ENCODE measurements around the gene RALBP1. TPM values are rescaled to one million over a fixed set of nuclear protein-coding genes. Genes with fewer than 3 reads are reported as not detected.
A peak's percentile ranks its signal among the peaks of the same experiment; 100 is the strongest.

Gene RALBP1
- total and polyA plus RNA-seq, 9 of the 15 experiments (the other 6 are each of a cell fraction or from before 2014, with no cell fraction given) = 10.9 to 70.0 (median 61.3) TPM

- TF ChIP-seq SMARCA5 (IDR thresholded peaks at IDR 0.05) (no peak), SMC3 (conservative IDR thresholded peaks at IDR 0.05; ENCODE audit: insufficient read depth, low read depth, low read length) (no peak), CBX1 (IDR thresholded peaks at IDR 0.05; ENCODE audit: low read depth) (no peak; the same call in 1 of the 2 replicates), MLLT1 (IDR thresholded peaks at IDR 0.05) (peak in 1 of 2 experiments; percentile 73; a peak in 1 of 4 replicates), MEIS2 (IDR thresholded peaks at IDR 0.05; ENCODE audit: partially characterized antibody) (peak; percentile 57), NRF1 (conservative IDR thresholded peaks at IDR 0.05 in 1 of 2, IDR thresholded peaks at IDR 0.05 in 1 of 2) (no peak)
Measured at GRCh38 chr18:9446839-9447238, 28.5 kb upstream of the RALBP1 start (continued).

- Histone ChIP-seq H2AFZ (ENCODE audit: low read depth, low read length) (no peak overlapping the region), H3K9me1 (ENCODE audit: control insufficient read depth, insufficient read depth, low read length) (no peaks in the 10 kb centered on the region), H3K27me3 (ENCODE audit: control insufficient read depth in 2 of 2, insufficient read depth in 2 of 2, low read length in 2 of 2) (no peaks in the 10 kb centered on the region), H3K79me2 (ENCODE audit: control insufficient read depth, insufficient read depth, low read length) (no peaks in the 10 kb centered on the region), H3K9ac (ENCODE audit: insufficient read depth in 1 of 2, low read depth in 2 of 2, low read length in 2 of 2) (no peak overlapping the region), H4K20me1 (replicated peaks; ENCODE audit: control insufficient read depth, insufficient read depth, low read length) (no peaks in the 10 kb centered on the region), H3K9me3 (replicated peaks; ENCODE audit: control insufficient read depth, insufficient read depth, low read depth, low read length) (peaks cover 4% of the 10 kb centered on the region; the same call in 1 of the 2 replicates), H3K4me3 (no peak overlapping the region), H3K36me3 (ENCODE audit: control insufficient read depth, insufficient read depth, low read length) (no peaks in the 10 kb centered on the region), H3K4me2 (ENCODE audit: insufficient read depth, low read length) (no peak overlapping the region), H3K4me1 (replicated peaks in 1 of 2; ENCODE audit: control insufficient read depth in 2 of 2, insufficient read depth in 2 of 2, low read length in 2 of 2) (peaks cover 0 to 8% of the 10 kb centered on the region in 2 experiments; a peak in 1 of 5 replicates), H3K27ac (ENCODE audit: extremely low read depth, low read depth, low read length) (no peak overlapping the region)
- intact Hi-C loops (cut with micrococcal nuclease) = no loop called here
- FAIRE-seq (no peak), DNase-seq (ENCODE audit: extremely low read depth in 1 of 4, low spot score in 3 of 4) (no peak), ATAC-seq (no peak)
- ChIA-PET CTCF (ENCODE audit: low intra/inter-chr PET ratio) (no interaction called here), POLR2A (no interaction called here)
- in situ Hi-C loops (cut with MboI) = no loop called here
- WGBS (ENCODE audit: insufficient coverage, low coverage, missing lambda C conversion rate) = 53% methylated on average over 7 of the region's 7 CpGs
- no TSS peak for BruUV-seq (replicated peaks)
- no peak for TF ChIP-seq HDAC6 (IDR thresholded peaks at IDR 0.05; ENCODE audit: low read depth, low read length)
- TF ChIP-seq ZNF436 (CRISPR knock-in tag; IDR thresholded peaks at IDR 0.05) = no peak
- no peak for TF ChIP-seq CGGBP1 (CRISPR knock-in tag; IDR thresholded peaks at IDR 0.05)
- TF ChIP-seq CBX5 (IDR thresholded peaks at IDR 0.05; ENCODE audit: borderline replicate concordance, low read depth) = peak; percentile 94; the same call in 1 of the 2 replicates
- no peak for TF ChIP-seq ZNF780A (CRISPR knock-in tag; IDR thresholded peaks at IDR 0.05)
- no peak for TF ChIP-seq MITF (IDR thresholded peaks at IDR 0.05)
- TF ChIP-seq SUPT5H (IDR thresholded peaks at IDR 0.05) = no peak
- TF ChIP-seq SREBF1 (IDR thresholded peaks at IDR 0.05; ENCODE audit: borderline replicate concordance, low read depth, low read length) = no peak
- no peak for TF ChIP-seq ELK3 (CRISPR knock-in tag; IDR thresholded peaks at IDR 0.05)
- TF ChIP-seq CCNT2 (IDR thresholded peaks at IDR 0.05; ENCODE audit: borderline replicate concordance, extremely low read depth, insufficient read length, low read depth, low read length) = no peak
- no peak for TF ChIP-seq ZSCAN29 (IDR thresholded peaks at IDR 0.05)
- TF ChIP-seq ZNF143 (CRISPR knock-in tag; IDR thresholded peaks at IDR 0.05) = no peak
- no peak for TF ChIP-seq ZFX (CRISPR knock-in tag; IDR thresholded peaks at IDR 0.05)
- peak in 1 of 2 experiments; percentile 90; a peak in 2 of 3 replicates for TF ChIP-seq CBX3 (IDR thresholded peaks at IDR 0.05; ENCODE audit: borderline replicate concordance in 1 of 2, low read length in 2 of 2)
Measured at GRCh38 chr18:9447334-9447733, 28.0 kb upstream of the RALBP1 start.

Measured in K562 (cell line).